Activated CD4-positive, alpha-beta T cell treated with anti-CD3 and anti-CD28 coated beads, Interleukin-2, Interleukin-4, amounts not matched to agents 100 ng/mL and 50 ng/mL, durations not matched to agents 16 hours and 8 hours (primary cell): ENCODE results near the gene ITLN2.
"Not testable (repeated sequence)": the region's sequence is repeated elsewhere in the genome, so short reads cannot be mapped to it uniquely, and the experiment has no call there.

Experiments
- DNase-seq: peaks from one replicate; pipeline ENCODE4 v3.0.0-alpha.2; 2020; ENCODE audit warnings: low spot score

ITLN2 gene

DNA sequence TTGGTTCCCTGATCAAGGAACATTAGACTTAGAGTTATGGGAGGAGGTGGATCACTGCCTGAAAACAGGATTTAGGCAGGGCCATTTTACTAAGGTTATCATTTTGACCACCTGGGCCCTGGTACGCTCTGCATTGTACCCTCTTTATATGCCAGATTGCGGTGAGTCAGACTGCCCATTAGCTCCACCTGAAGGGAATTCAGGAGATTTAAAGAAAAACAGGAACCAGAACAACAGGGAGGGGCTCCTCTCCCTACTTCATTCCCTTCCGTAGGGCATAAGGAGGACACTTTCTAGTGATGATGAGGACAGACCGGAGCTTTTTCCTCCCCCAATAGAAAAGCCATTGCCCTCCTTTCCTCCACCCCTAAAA, 49.0 kb downstream of the ITLN2 start:
- DNase-seq: no peak

DNA sequence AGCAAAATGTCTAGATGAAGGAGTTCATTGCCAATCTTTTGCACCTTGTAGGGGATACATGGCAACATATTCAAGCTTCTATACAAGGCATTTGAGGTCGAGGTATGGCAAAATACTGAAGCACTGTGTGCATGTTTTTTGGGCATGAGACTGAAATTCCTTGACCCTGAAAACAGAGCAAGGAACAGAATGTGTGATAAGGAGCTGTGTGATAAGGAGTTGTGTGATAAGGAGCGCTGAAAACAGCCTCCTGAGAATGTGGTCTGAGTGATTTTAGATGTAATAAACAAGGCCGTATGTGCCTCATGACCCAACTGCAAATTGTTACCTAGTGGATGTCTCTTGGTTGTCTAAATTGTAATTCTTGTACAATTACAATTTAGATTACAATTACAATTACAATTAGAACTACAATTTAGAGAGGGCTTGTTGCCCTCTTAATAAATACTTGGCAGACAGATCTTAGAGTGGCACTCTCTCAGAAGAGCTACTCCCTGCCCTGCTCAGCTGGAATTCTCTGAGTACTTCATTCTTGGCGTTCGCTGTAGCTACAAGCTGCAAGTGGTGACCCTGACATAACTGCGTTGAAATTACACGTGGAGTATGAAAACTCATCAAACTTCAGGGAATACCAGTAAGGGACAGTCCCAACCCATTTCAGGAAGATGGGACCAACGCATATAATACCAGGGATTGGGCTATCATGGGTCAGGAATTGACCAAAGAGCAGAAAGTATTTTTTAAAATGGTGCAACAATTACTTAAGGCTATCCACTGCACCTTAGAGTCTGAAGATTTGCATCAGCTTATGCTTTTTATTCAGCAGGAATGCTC, 49.6 kb downstream of the ITLN2 start:
- no peak for DNase-seq

DNA sequence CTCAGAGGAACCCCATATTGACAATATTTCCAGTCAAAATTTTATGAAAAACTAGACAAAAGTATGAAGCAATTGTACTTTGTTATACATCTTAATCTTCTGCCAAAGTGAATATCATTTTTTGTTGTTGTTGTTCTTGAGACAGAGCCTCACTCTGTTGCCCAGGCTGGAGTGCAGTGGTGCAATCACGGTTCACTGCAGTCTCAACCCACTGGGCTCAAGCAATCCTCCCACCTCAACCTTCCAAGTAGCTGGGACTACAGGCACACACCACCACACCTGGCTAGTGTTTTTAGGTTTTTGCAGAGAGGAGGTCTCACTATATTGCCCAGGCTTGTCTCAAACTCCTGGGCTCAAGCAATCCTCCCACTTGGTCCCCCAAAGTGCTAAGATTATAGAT, 52.4 kb downstream of the ITLN2 start:
- DNase-seq: not testable (repeated sequence)

DNA sequence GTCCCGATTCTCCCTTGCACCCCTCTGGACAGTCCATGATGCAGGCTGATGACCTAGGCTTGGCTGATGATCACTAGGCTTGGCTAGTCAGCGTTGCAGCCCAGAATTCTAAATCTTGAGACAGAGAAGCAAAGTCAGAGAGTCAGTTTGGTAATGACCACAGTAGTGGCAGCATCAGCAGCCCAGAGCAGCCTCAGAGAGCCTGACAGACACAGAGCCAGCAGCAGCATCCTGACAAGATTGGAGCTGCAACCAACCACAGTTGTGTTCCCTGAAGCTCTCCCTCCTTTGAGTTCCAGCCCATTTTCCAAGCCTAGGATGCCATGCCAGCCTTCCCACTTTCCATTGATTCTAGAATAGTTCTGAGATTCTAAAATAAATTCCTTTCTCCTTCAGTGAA, 52.8 kb downstream of the ITLN2 start:
- no peak for DNase-seq

DNA sequence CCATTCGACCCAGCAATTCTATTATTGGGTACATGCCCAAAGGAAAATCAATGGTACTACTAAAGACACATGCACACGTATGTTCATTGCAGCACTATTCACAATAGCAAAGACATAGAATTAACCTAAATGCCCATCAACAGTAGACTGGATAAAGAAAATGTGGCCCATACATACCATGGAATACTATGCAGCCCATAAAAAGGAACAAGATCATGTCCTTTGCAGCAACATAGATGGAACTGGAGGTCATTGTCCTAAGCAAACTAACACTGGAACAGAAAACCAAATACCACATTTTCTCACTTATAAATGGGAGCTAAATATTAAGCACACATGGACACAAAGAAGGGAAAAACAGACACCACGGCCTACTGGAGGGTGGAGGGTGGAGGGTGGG, 53.9 kb downstream of the ITLN2 start:
- DNase-seq: not testable (repeated sequence)
